HCT116 (cell line): ENCODE measurements around the gene GALT. TPM values are rescaled to one million over a fixed set of nuclear protein-coding genes. Genes with fewer than 3 reads are reported as not detected.

Source experiments
- ATAC-seq: fragments of 200-7000 bp; cut with Tn5 transposase; 2 replicates; pipeline ENCODE4 v1.9.1; 2020; ENCODE audit warnings: mild to moderate bottlenecking, moderate library complexity
- BruUV-seq: library from RNA; stranded (reverse); fragments of 400-500 nt; replicated peaks from 2 replicates; lab custom pipeline; 2021; lab: Mats Ljungman, UMichigan
- CTCF ChIA-PET: fragments of 300-600 bp; sonication (Branson Sonifier 250); formaldehyde crosslinking; loops from one replicate; lab custom pipeline; 2021; ENCODE audit warnings: antibody characterized with exemption; lab: Charles Lee
- POLR2A ChIA-PET: fragments of 300-600, 350-600 bp; sonication (Branson Sonifier 250); formaldehyde crosslinking; loops from one replicate; lab custom pipeline; 2021; ENCODE audit warnings: antibody characterized with exemption; lab: Charles Lee
- RAD21 ChIA-PET, 2 experiments: fragments of 300-600 bp; sonication (Branson Sonifier 250); formaldehyde crosslinking; loops; one replicate each; lab custom pipeline; 2023; ENCODE audit warnings: low total read pairs in 2 of 2; ENCODE audit not compliant: uncharacterized antibody in 2 of 2, unreplicated experiment in 2 of 2, low non-redundant PET in 1 of 2; lab: Charles Lee
- DNase-seq: peaks from one replicate; pipeline ENCODE4 v3.0.0-alpha.2; 2010; ENCODE audit warnings: low read depth, low spot score
- H2AFZ ChIP-seq: fragments of 200-600 bp; shearing (Covaris generic), sonication (generic); 2 replicates; pipeline ENCODE4 v1.6.1; 2017; ENCODE audit warnings: low read depth, mixed run types, mixed read lengths, antibody characterized with exemption, low read length; ENCODE audit not compliant: poor library complexity, severe bottlenecking
- H3K27ac ChIP-seq: 2 replicates; pipeline ENCODE4 v1.5.1; 2012; ENCODE audit warnings: low read depth, low read length
- H3K27me3 ChIP-seq: fragments of 200-600 bp; sonication (generic); 2 replicates; pipeline ENCODE4 v1.6.1; 2016; ENCODE audit warnings: mixed run types, low read length, mixed read lengths; ENCODE audit not compliant: insufficient read depth
- H3K36me3 ChIP-seq, 2 experiments: fragments of 200-500 bp in 1 of 2; fragments of 200-600 bp in 1 of 2; sonication (Bioruptor generic) in 1 of 2; sonication (generic) in 1 of 2; 2 replicates each; pipeline versions ENCODE4 v1.5.1 to v1.6.1; 2014 to 2016; ENCODE audit warnings: low read length in 2 of 2, inconsistent platforms in 1 of 2, mixed read lengths in 1 of 2, mixed run types in 1 of 2; ENCODE audit not compliant: insufficient read depth in 2 of 2, control insufficient read depth in 1 of 2
- H3K4me1 ChIP-seq, 2 experiments: fragments of 200-600 bp in 1 of 2; sonication (generic) in 1 of 2; 2 replicates each; pipeline versions ENCODE4 v1.5.1 to v1.6.1; 2012 to 2017; ENCODE audit warnings: low read length in 2 of 2, inconsistent platforms in 1 of 2, mild to moderate bottlenecking in 1 of 2, mixed read lengths in 1 of 2, mixed run types in 1 of 2, moderate library complexity in 1 of 2; ENCODE audit not compliant: insufficient read depth in 2 of 2, control insufficient read depth in 1 of 2
- H3K4me2 ChIP-seq: fragments of 200-600 bp; sonication (generic); 2 replicates; pipeline ENCODE4 v1.6.1; 2017; ENCODE audit warnings: mixed run types, low read length, mixed read lengths
- H3K4me3 ChIP-seq, 2 experiments: fragments of 200-600 bp in 1 of 2; sonication (generic) in 1 of 2; replicated peaks in 1 of 2; 2 replicates each; pipeline ENCODE4 v1.5.1; 2011 to 2016; ENCODE audit warnings: low read length in 2 of 2, control low read depth in 1 of 2, low read depth in 1 of 2, mild to moderate bottlenecking in 1 of 2, mixed read lengths in 1 of 2, mixed run types in 1 of 2
- H3K79me2 ChIP-seq: fragments of 200-600 bp; sonication (generic); 2 replicates; pipeline ENCODE4 v1.6.1; 2017; ENCODE audit warnings: mild to moderate bottlenecking, mixed run types, low read length, moderate library complexity, mixed read lengths; ENCODE audit not compliant: insufficient read depth
- H3K9ac ChIP-seq: fragments of 200-600 bp; sonication (generic); 2 replicates; pipeline ENCODE4 v1.6.1; 2016; ENCODE audit warnings: low read length, mixed read lengths
- H3K9me2 ChIP-seq: fragments of 200-600 bp; sonication (generic), shearing (Covaris generic); 2 replicates; pipeline ENCODE4 v1.6.1; 2017; ENCODE audit warnings: mixed run types, mild to moderate bottlenecking, moderate library complexity; ENCODE audit not compliant: insufficient read depth
- H3K9me3 ChIP-seq, 2 experiments: fragments of 200-500 bp in 1 of 2; fragments of 200-600 bp in 1 of 2; sonication (Bioruptor generic) in 1 of 2; sonication (generic) in 1 of 2; 2 replicates each; pipeline ENCODE4 v1.6.1; 2014 to 2017; ENCODE audit warnings: low read length in 2 of 2, mixed read lengths in 2 of 2, inconsistent platforms in 1 of 2, low read depth in 1 of 2, mild to moderate bottlenecking in 1 of 2, mixed run types in 1 of 2, moderate library complexity in 1 of 2; ENCODE audit not compliant: control insufficient read depth in 1 of 2, insufficient read depth in 1 of 2
- H4K20me1 ChIP-seq: fragments of 200-600 bp; sonication (generic), shearing (Covaris generic); 2 replicates; pipeline ENCODE4 v1.6.1; 2017; ENCODE audit warnings: mixed run types, mild to moderate bottlenecking, moderate library complexity; ENCODE audit not compliant: insufficient read depth
- ELF1 ChIP-seq: IDR thresholded peaks from 2 replicates; pipeline ENCODE4 v1.6.1; 2012; ENCODE audit warnings: low read depth, borderline replicate concordance
- EZH2 ChIP-seq: fragments of 200-600 bp; sonication (generic); IDR thresholded peaks from 2 replicates; pipeline ENCODE4 v1.6.1; 2017; ENCODE audit warnings: antibody characterized with exemption, mixed run types
- FOSL1 ChIP-seq: IDR thresholded peaks from 2 replicates; pipeline ENCODE4 v1.6.1; 2012; ENCODE audit warnings: low read depth
- REST ChIP-seq: IDR thresholded peaks from 2 replicates; pipeline ENCODE4 v1.6.1; 2012; ENCODE audit warnings: low read depth
- SIN3A ChIP-seq: IDR thresholded peaks from 2 replicates; pipeline ENCODE4 v1.6.1; 2012; ENCODE audit warnings: low read depth
- SP1 ChIP-seq: IDR thresholded peaks from 2 replicates; pipeline ENCODE4 v1.6.1; 2012; ENCODE audit warnings: low read depth
- SRF ChIP-seq: IDR thresholded peaks from 2 replicates; pipeline ENCODE4 v1.6.1; 2012; ENCODE audit warnings: low read depth
- TCF7L2 ChIP-seq: IDR thresholded peaks from 2 replicates; pipeline ENCODE4 v1.7.0; 2011; ENCODE audit warnings: borderline replicate concordance, inconsistent platforms; ENCODE audit not compliant: insufficient read depth, insufficient read length; ENCODE audit errors: extremely low read depth
- ZNF274 ChIP-seq: fragments of 200-500 bp; sonication (Bioruptor generic); IDR thresholded peaks from 2 replicates; pipeline ENCODE4 v1.6.1; 2014; ENCODE audit warnings: mild to moderate bottlenecking, low read depth, low read length, inconsistent platforms
- intact Hi-C: fragments of 100-400 bp; cut with micrococcal nuclease; formaldehyde crosslinking; loops from 2 replicates; pipeline ENCODE4 v1.10.0; 2022
- total RNA-seq: library from RNA; stranded (reverse); gene quantifications from one replicate; pipeline ENCODE4 v1.2.1, GENCODE V29; 2021; ENCODE audit not compliant: unreplicated experiment

GALT gene
- total RNA-seq, 1 experiment from 2014 or later: 28.2 TPM

- no peaks in the 10 kb centered on the region for H3K9me2 ChIP-seq
- no peaks in the 10 kb centered on the region for H3K27me3 ChIP-seq
- H3K79me2 ChIP-seq: no peaks in the 10 kb centered on the region
- H3K36me3 ChIP-seq: no peaks in the 10 kb centered on the region
- no peak overlapping the region for H3K27ac ChIP-seq
- no peaks in the 10 kb centered on the region for H4K20me1 ChIP-seq
- POLR2A ChIA-PET: no interaction called here
- H3K4me1 ChIP-seq: no peaks in the 10 kb centered on the region
- ATAC-seq (no peak), DNase-seq (no peak)
- no peak overlapping the region for H3K9ac ChIP-seq
- no peaks in the 10 kb centered on the region for H3K9me3 ChIP-seq
- no TSS peak for BruUV-seq
- RAD21 ChIA-PET: no interaction called here
- CTCF ChIA-PET: interaction anchor here (1.6 to 2.9 kb wide), 2 partner anchors 14 kb away, joined by 7 read pairs; no protein-coding TSS in a partner anchor
- no peak overlapping the region for H3K4me2 ChIP-seq
- H2AFZ ChIP-seq: no peak overlapping the region
- intact Hi-C loops: no loop called here
- no peak overlapping the region for H3K4me3 ChIP-seq
- TF ChIP-seq FOSL1 (no peak), ZNF274 (no peak), TCF7L2 (no peak), SP1 (no peak), EZH2 (no peak)
Measured at GRCh38 chr9:34688329-34689115, 42.0 kb downstream of the GALT start.

GRCh38 chr9:34689116-34689470 is 42.6 kb downstream of the GALT start:
- Histone ChIP-seq H3K36me3 (no peaks in the 10 kb centered on the region), H3K9me2 (no peaks in the 10 kb centered on the region), H3K9me3 (no peaks in the 10 kb centered on the region), H4K20me1 (no peaks in the 10 kb centered on the region), H3K27me3 (no peaks in the 10 kb centered on the region), H2AFZ (no peak overlapping the region), H3K9ac (no peak overlapping the region), H3K79me2 (no peaks in the 10 kb centered on the region), H3K27ac (no peak overlapping the region), H3K4me3 (no peak overlapping the region), H3K4me1 (no peaks in the 10 kb centered on the region), H3K4me2 (no peak overlapping the region)
- RAD21 ChIA-PET: no interaction called here
- no peak for DNase-seq
- POLR2A ChIA-PET: no interaction called here
- intact Hi-C loops: no loop called here
- TF ChIP-seq REST (no peak), ELF1 (no peak), SP1 (no peak), SIN3A (no peak), ZNF274 (no peak), SRF (no peak)
- no TSS peak for BruUV-seq
- CTCF ChIA-PET: interaction anchor here (1.6 kb wide), 1 partner anchor 13 kb away, joined by 7 read pairs; no protein-coding TSS in a partner anchor
- no peak for ATAC-seq
